ENCODE data around the gene GLIS2. TPM values are rescaled to one million over a fixed set of nuclear protein-coding genes. Genes with fewer than 3 reads are reported as not detected.

The GLIS2 gene
- total RNA-seq, 1 experiment from 2014 or later, result 18.2 TPM

GRCh38 chr16:4318451-4318910 lies 2.6 kb downstream of the GLIS2 start:
- no peak overlapping the region for H3K4me3 ChIP-seq (replicated peaks in 1 of 2; ENCODE audit: low read depth in 1 of 2, low read length in 2 of 2)
- CTCF ChIA-PET, result interaction anchor here (1.4 kb wide), 1 partner anchor 10 kb away, joined by 6 read pairs; no protein-coding TSS in a partner anchor
- no peak overlapping the region for H2AFZ ChIP-seq (ENCODE audit: low read depth, low read length, poor library complexity, severe bottlenecking)
- RAD21 ChIA-PET (ENCODE audit: low non-redundant PET in 1 of 2, low total read pairs in 2 of 2, uncharacterized antibody in 2 of 2, unreplicated experiment in 2 of 2), result no interaction called here
- no peak overlapping the region for H3K9ac ChIP-seq (ENCODE audit: low read length)
- intact Hi-C loops (cut with micrococcal nuclease), result no loop called here
- H3K9me3 ChIP-seq (ENCODE audit: control insufficient read depth in 1 of 2, insufficient read depth in 1 of 2, low read depth in 1 of 2, low read length in 2 of 2), result no peaks in the 10 kb centered on the region
- H3K27ac ChIP-seq (ENCODE audit: low read depth, low read length), result no peak overlapping the region
- H3K79me2 ChIP-seq (ENCODE audit: insufficient read depth, low read length), result peaks cover 71% of the 10 kb centered on the region
- no peak for TF ChIP-seq SP1 (IDR thresholded peaks at IDR 0.05; ENCODE audit: low read depth)
- no peak for TF ChIP-seq EGR1 (IDR thresholded peaks at IDR 0.05; ENCODE audit: low read depth)
- no peak for TF ChIP-seq JUND (IDR thresholded peaks at IDR 0.05)
- no peak for TF ChIP-seq TCF7L2 (IDR thresholded peaks at IDR 0.05; ENCODE audit: borderline replicate concordance, extremely low read depth, insufficient read depth, insufficient read length)
- no peak for TF ChIP-seq POLR2AphosphoS5 (IDR thresholded peaks at IDR 0.05; ENCODE audit: low read depth, low read length)
- no peak for TF ChIP-seq ZFX (IDR thresholded peaks at IDR 0.05)
- TF ChIP-seq, protein P1, sequence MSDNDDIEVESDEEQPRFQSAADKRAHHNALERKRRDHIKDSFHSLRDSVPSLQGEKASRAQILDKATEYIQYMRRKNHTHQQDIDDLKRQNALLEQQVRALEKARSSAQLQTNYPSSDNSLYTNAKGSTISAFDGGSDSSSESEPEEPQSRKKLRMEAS (IDR thresholded peaks at IDR 0.05), result no peak
- no peak for TF ChIP-seq YY1 (IDR thresholded peaks at IDR 0.05; ENCODE audit: extremely low read depth, insufficient replicate concordance, low read depth, low read length)
- TF ChIP-seq ATF3 (IDR thresholded peaks at IDR 0.05), result no peak
- no peak for TF ChIP-seq SIN3A (IDR thresholded peaks at IDR 0.05; ENCODE audit: low read depth)
- no peak for TF ChIP-seq RAD21 (IDR thresholded peaks at IDR 0.05; ENCODE audit: low read depth)
- no peak for TF ChIP-seq EZH2 (IDR thresholded peaks at IDR 0.05)
- TF ChIP-seq FOSL1 (IDR thresholded peaks at IDR 0.05; ENCODE audit: low read depth), result no peak
- no peak for TF ChIP-seq ELF1 (IDR thresholded peaks at IDR 0.05; ENCODE audit: borderline replicate concordance, low read depth)
- H3K36me3 ChIP-seq (ENCODE audit: control insufficient read depth in 1 of 2, insufficient read depth in 2 of 2, low read length in 2 of 2), result no peaks in the 10 kb centered on the region
- H3K4me2 ChIP-seq (ENCODE audit: low read length), result peak overlapping the region; percentile 93
- H3K27me3 ChIP-seq (ENCODE audit: insufficient read depth, low read length), result no peaks in the 10 kb centered on the region
- H4K20me1 ChIP-seq (ENCODE audit: insufficient read depth), result no peaks in the 10 kb centered on the region; the same call in 1 of the 2 replicates
- no peaks in the 10 kb centered on the region for H3K9me2 ChIP-seq (ENCODE audit: insufficient read depth)
- ATAC-seq (no peak), DNase-seq (ENCODE audit: low read depth, low spot score) (no peak)
- peaks cover 32 to 63% of the 10 kb centered on the region in 2 experiments for H3K4me1 ChIP-seq (ENCODE audit: control insufficient read depth in 1 of 2, insufficient read depth in 2 of 2, low read length in 2 of 2)
- TSS peak; percentile 59 for BruUV-seq (replicated peaks)
- POLR2A ChIA-PET, result no interaction called here
